HG02981 (cell line): ENCODE measurements around the gene GPR18.
A peak's percentile ranks its signal among the peaks of the same experiment; 100 is the strongest.

Experiments
- ATAC-seq: cut with Tn5 transposase; IDR thresholded peaks from one replicate; pipeline ENCODE4 v1.9.1; 2021; ENCODE audit warnings: mild to moderate bottlenecking, moderate library complexity; ENCODE audit not compliant: unreplicated experiment

The GPR18 gene, protein sequence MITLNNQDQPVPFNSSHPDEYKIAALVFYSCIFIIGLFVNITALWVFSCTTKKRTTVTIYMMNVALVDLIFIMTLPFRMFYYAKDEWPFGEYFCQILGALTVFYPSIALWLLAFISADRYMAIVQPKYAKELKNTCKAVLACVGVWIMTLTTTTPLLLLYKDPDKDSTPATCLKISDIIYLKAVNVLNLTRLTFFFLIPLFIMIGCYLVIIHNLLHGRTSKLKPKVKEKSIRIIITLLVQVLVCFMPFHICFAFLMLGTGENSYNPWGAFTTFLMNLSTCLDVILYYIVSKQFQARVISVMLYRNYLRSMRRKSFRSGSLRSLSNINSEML

DNA sequence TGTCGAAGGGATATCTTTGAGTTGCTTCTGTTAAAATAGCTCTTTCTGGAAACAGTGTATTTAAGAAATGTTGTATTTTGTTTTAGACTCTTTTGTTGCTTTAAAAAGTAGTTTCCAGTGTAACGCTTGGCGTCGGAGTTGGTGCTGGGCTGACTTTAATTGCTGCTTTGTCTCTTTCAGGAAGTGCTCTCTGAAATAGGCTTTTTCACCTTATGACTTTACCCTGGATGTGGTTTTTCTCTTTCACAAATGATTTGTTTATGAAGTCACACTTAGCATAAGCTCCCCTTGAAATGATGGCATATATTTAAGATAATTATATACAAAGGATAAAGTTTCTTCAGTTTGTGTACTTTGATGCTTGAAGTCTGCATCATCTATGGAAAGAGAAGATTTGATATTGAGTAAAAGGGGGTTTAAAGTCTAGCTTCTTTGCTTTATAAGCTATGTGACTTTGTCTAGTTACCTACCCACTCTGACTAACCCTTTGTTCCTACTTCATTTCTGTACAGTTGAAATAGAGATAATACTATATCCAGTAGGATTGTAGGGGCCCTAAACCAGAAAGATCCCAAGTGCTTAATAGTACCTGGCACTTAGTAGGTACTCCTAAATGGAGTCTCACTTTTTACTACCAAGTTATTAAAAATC lies at the start of gene GPR18:
Gene GPR18 (minus strand): TSS at position 170 of the 651 bp plus-strand sequence. CDS start 2,507 bp downstream, outside the sequence.
- ATAC-seq: peak; percentile 92

DNA sequence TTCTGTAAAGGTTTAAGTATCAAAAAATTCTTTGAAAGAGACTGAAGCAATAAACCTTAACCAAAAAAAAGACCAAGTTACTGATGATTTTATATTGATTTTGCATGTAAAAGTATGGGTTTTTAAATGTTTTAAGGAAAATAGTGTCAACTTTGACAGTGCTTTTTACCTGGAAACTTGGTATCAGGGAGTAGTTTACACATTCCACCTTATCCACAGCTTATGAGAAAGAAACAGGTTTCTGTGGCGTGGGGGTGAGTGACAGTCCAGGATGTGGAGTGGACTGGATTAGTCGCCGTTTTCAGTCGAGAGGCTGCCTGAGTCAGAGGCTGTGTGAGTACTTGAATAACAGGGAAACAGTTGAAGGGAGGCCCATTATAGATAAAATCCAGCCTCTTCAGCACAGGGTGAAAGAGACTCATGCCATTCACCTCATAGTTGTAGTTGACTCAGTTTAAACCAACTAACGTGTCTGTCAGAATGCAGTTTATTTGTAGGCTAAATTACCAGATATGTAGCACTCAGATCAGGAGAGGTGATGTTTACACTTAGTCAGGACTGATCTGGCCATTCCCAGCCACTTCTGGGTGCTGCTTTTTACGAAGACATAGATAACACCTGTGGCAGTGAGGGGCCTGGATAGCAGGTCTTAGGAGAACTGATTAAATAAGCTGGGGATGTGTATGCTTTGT lies 49.6 kb upstream of the GPR18 start:
- ATAC-seq: peak; percentile 32

DNA sequence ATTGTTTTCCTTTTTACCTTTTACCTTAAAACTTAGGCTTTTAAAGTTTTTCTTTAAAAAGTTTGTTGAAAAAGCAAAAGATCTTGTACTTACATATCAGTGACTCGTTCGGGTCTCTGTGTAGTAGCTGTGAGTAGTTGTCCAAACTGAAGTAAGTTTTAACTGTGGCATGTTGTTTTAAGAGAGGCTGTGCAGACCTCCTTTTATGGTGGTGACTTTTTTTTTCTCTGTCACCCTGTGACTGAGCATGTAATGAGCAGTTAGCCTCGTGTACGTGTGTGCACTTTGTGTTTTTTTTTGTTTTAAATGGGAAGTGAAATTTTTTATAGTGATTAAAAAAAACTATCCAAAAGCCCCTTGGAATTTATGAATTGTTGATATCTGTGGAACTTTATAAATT lies 49.1 kb upstream of the GPR18 start, which contains the start of gene GPR183:
Gene GPR183 (minus strand): TSS at position 153 of the 400 bp plus-strand sequence. CDS start 11,254 bp downstream, outside the sequence.
- ATAC-seq: peak; percentile 52

DNA sequence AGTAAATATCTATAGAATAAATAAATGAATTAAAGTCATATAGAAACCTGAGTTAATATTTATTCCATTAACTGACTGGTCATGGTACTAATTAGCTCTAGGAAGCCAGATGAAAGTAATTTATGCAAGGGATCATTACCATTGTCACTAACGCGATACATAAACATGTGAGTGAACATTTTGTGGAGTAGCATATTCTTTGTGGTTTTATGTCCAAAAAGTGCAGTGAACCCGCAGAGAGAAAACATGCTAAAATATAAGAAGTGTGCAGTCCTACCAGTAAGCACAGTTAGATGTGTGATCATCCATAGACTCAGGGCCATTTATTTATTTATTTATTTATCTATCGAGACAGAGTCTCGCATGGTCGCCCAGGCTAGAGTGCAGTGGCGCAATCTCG lies 47.4 kb upstream of the GPR18 start:
- ATAC-seq: no peak

DNA sequence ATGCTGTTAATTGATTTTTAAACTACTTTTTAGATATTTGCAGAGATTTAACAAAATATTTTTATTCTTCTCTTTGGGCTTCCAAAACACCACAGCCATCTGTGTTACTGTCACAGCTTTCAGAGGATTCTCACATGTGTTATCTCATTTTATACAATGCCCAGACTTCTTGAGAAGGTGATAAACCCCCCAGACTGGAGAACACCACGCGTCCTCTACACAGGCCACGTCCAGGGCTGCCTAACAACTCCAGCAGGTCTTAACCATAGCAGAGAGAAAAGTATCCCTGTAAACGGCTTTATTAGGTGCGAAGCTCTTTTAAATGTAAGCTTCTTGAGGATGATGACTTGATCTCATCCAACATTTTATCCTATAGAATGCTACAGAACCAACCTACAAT lies 47.0 kb upstream of the GPR18 start:
- no peak for ATAC-seq

DNA sequence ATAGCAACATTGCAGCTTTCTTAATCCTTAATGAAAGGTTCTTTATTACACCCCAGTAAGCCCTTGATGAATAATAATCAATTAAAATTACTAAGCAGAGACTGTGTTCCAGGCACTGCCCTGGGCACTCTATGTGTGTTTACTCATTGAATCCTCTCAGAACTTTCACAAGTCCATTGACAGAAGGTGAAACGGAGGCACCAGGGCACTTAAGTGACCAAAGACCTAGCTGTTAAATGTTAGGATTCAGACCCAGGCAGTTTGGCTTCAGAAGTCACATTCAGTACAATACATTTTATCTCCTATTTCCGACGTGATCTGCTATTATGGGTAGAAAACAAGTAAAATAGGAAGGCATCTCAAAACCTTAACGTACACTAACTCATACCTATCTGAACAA lies 46.4 kb upstream of the GPR18 start:
- no peak for ATAC-seq

DNA sequence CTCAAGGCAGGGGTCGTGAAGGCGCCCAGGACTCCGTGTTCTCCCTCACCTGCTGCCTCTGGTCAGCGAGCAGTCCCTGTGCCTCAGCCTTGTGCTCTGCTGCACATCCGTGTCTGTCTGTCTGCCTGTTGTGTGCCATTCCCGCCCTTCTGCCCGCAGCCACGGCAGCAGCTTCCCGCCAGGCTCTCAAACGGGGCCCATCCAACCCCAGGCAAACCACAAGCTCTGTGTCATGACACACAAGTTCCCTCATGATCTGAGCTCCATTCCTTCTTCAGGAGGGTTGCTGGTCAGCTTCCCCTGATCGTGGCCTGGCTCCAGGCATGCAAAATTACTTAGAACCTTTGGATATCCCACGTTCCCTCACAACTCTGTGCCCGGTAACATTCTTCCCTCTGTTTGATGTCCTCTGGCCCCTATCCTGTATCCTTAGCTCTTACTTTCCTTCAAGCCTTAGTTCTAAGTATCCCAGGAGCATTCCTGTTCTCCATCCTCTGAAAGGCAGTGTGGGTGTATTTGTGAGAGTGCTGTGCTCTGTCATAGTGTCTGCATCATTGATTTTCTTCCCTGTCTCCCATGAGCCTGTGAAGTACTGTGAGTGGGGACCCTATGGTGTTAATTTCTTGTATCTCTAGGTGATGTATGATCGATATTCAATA lies 45.8 kb upstream of the GPR18 start:
- no peak for ATAC-seq

DNA sequence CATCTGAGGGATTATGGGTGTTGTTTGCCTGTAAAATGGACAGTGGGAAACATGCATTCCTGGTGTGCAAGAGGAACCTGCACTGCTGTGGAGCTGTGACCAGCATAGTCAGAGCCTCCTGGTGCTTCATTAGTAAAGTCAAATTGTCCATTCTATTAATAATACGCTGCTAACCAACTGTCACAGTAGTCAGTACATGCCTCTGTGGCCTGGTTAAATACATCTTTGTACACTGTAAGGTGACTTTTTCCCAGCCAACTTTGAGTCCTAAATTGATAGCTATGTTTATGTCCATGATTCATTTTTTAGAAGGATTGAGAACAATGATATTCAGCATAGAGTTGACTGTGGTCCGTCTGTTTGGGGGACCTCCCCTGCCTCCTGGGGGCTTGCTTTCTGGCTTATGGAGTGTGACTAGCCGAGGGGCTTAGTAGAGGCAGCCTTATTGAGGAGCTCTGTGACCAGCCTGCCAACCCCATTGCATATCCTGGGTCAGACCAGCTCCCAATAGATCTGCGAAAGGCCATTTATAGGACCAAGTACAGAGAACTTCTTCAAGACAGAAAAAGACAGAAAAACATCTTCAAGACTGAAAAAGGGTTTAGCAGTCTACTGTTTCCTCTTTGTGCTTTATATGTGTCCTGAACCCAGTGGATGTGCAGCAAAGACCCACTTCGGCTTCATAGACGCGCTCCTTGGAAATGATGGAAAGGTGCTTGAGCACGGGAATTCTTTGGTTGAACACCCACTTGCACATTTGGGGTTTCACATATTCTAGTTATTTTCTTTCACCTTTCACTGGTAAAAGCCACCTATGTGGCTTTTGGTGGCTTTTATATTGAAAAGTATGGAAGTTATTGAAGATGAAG lies 44.7 kb upstream of the GPR18 start:
- no peak for ATAC-seq

DNA sequence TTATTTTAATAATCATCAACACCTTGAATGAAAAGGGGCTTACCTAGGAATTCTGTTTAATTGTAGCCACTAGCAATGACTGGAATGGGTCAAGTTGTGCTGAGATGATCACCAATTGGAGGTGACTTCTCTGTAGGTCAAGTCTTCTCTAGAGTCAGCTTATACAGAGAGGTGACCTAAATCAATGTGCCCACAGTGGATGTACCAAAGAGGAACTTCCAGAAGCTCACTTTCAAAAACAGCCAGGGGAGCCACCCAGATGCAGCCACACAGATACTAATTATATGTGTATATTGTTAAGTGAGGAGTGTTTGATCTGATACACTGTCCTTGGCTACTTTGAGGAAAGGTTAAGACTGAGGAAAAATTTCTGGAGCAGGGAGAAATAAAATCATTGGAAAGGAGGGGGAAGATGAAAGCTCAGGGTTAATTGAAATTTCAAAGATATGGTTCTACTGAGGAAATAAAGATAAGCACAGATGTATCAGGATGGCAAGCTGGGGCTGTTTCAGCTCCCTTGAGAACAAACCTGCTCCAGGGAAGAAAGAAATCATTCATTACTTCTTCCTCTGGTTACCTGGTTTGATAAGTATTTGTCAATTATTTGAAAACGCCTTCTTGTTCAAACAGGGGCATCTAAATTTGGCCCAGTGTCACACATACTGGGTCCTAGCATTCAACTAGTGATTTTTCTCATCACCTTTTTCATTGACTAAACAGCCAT lies 43.9 kb upstream of the GPR18 start:
- no peak for ATAC-seq

DNA sequence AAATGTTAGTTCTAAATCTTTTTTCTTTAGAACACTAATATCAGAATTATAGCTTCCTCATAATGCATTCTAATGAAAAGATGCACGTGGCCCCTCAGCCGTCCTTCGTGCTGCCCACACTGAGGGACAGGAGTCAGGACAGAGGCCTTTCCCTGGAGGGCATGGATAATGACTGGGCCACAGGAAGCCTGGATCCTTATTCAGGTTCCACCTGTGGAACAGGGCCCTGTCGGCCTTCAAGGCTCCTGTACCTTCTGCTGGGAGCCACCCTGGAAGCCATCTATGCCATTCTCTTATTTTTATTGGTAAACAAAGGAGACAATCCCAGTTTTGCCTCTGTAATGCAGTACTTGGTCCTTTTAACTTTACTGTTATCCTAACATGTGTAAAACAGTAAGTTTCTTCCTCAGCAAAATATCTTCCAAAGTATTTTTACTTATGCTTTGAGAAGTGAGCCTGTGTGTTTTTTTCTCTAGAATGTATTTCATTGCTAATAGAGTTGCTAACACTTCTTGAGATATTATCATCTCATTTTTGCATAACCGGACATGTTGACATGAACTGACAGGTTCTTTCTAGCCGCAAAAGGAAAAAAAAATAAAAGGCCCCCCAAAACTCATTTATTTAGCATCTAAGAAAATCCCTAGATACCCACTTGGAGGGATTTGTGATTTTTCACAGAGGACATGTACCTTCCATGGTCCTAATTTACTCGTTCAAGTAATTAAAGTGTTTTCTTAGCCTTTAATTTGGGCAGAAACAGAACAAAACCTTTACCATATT lies 43.1 kb upstream of the GPR18 start:
- ATAC-seq: no peak

DNA sequence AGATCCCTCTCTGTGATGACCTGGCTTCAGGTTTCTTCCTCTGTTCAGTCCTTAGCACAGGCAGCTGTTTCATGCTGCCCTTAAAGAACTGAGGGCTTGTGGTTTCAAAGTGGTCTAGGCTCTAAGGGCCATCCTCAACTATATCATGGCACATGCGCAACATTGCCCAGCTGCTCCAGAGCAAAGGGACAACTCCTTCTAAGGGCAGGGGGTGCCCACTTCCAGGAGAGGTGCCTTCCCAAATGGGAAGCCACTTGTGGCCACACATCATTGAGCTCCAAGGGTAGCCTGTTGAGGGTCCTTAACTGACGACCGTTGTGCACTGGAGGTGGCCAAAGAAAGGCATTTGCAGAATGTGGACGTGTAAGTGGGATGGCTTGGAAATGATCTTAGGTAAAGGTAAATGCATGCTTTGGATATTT lies 41.8 kb upstream of the GPR18 start:
- no peak for ATAC-seq

DNA sequence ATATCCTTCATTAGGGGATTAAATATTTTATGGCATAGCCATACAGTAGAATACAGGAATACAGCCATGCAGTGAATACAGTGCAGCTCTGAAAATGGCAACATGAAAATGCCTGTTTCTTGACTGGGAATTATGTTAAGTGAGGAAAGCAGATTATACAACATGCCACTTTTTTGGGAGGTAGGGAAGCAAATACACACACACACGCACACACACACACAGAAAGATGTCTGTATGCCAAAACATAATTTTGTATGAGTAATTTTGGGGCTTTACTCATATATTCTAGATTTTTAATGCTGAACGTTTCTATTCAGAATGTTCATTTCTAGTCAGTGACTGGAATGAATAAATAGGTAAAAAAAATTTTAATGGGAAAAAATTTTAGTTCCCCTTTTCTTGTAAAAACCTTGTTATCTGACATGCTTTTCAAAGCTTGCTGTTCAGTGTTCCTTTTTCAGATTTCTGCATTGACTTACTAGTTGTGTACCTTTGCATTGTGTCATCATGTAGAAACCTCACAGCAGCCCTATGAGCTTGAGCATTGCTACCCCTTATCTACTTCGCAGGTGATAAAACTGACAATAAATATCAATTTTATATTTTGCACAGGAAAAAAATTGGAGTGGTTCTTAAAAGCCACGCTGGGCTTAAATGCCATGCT lies 41.2 kb upstream of the GPR18 start:
- no peak for ATAC-seq

DNA sequence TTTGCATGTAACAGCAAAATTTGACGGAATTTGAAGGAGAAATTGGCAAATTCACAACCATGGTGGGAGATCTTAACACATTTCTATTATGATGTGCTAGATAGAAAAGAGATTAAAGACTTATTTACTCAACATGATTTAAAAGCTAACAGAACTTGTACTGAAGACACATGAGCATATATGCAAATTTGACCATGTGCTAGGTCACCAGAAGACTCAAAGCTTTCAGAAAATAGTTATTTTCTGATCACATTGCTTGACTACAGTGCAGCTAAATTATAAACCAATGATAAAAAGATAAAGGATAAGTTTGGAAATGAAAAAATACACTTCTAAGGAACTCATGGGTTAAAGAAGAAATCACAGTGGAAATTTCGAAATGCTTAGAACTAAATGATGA lies 39.9 kb upstream of the GPR18 start:
- ATAC-seq: no peak

DNA sequence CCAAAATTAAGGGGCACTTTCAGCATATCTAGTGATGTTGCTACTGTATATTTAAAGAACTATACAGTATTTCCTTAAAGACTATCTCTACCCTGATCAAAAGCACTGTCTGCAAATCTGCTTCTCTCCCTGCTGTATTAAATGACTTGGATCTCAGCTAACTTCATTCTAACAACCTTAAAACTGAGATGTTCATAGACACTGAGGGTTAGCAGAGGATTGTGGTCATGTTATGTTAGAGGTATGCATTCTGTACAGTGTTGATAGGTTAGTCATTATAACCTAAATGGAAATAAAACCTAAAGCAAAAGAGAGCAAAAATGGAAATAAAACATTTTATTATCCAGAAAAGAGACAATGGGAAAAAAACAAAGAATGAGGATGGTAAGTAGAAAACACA lies 39.2 kb upstream of the GPR18 start:
- ATAC-seq: no peak

DNA sequence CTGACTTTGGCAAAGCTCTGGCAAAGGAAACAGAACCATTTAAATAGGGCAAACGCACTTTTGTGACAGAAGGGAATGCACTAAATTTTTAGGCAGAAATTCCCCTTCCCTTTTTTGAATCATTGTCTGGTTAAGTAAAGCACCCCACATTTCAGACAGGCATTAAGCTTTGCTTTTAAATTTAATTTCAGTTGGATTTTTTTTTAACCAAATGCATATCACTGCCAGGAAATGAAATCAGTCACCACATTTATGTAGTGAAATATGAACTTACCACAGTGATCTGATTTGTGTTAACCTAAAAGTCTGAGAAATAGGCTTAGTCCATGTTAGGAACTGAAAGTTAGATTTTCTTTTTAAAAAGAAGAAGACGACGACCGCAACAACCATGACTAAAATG lies 38.2 kb upstream of the GPR18 start:
- ATAC-seq: peak; percentile 55

DNA sequence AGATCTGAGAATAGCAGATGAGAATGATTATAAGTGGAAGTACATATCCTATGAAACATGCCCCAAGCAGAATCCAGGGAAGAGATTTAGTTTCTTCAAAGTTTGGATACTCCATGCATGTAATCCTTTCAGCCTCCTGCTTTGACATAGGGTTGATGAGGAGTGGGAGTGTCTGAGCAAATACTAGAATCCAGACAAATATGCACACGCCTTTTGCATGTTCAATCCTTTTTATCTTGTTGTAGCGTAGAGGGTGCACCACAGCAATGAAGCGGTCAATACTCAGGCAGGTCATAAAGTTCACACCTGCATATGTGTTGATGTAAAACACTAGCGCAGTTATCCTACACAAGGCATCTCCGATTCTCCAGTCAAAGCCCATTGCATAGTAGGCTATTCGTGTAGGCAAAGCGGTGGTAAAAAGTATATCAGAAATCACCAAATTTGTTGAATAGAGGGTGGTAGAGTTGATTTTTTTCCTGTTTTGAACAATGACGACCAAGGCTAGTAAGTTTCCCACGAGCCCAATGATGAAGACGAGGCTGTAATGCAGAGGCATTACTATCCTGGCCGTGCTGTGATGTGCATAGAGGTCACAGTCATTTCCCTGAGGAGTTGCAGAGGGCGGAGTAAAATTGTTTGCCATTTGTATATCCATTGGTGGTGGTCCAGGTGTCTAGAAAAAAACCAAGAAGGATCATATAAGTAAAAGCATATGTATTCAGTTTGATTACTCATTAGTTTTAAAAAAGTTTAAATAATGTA lies 37.5 kb upstream of the GPR18 start:
- ATAC-seq: no peak

DNA sequence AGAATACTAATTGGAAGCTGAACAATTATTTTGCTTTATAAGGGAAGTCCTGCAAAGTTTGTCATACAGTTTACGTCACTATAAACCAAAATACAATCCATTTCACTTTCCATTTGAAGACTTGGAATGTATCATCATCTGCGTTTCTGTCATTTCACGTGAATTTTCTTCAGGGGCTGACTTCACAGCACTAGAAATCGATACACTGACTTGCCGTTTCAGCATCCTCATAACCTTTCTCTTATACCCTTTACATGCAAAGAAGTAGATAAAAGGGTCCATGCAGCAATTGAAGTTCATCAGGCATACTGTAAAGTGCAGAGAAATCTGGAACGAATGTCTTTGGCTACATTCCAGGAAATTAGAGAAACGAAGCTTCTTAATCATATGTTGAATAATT lies 36.8 kb upstream of the GPR18 start:
- no peak for ATAC-seq

DNA sequence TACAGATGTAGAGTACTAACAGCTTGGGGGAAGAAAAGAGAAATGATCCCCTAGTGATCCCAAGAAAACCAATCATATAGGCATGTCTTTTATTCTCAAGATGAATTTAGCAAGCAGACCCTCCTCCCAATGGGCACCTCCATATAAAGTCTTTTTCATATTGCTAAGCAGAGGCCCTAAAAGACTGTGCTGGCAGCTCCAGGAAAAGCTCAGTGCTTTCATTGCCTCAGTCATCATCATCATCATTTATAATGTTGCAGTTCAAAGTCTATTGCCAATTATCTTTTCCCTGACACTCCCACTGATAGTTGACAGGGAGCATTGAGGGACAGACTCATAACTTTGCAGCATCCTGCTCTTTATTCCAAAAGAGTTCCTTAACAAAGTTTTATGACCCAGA lies 36.0 kb upstream of the GPR18 start:
- ATAC-seq: no peak
